Neural progenitor cell (in vitro differentiated cells): ENCODE data around the gene SCT. TPM values are rescaled to one million over a fixed set of nuclear protein-coding genes. Genes with fewer than 3 reads are reported as not detected.

Source experiments
- DNase-seq: peaks from one replicate; pipeline ENCODE4 v3.0.0-alpha.2; 2016; ENCODE audit warnings: low spot score
- H2AFZ ChIP-seq: fragments of 200-600 bp; sonication (generic); replicated peaks from 2 replicates; pipeline ENCODE4 v1.6.1; 2016; ENCODE audit warnings: antibody characterized with exemption
- H3F3A ChIP-seq: fragments of 200-600 bp; sonication (generic); 2 replicates; pipeline ENCODE4 v1.6.1; 2016; ENCODE audit warnings: antibody characterized with exemption, low read depth
- H3K27ac ChIP-seq: fragments of 200-600 bp; sonication (generic); 2 replicates; pipeline ENCODE4 v1.5.1; 2016; ENCODE audit warnings: mild to moderate bottlenecking
- H3K27me3 ChIP-seq: fragments of 200-600 bp; sonication (generic); 2 replicates; pipeline ENCODE4 v1.6.1; 2016; ENCODE audit warnings: mild to moderate bottlenecking, moderate library complexity
- H3K36me3 ChIP-seq: fragments of 200-600 bp; sonication (generic); 2 replicates; pipeline ENCODE4 v1.5.1; 2016
- H3K4me1 ChIP-seq: fragments of 200-600 bp; sonication (generic); 2 replicates; pipeline ENCODE4 v1.6.1; 2016; ENCODE audit warnings: mixed run types
- H3K4me2 ChIP-seq: fragments of 200-600 bp; sonication (generic); 2 replicates; pipeline ENCODE4 v1.6.1; 2016
- H3K4me3 ChIP-seq: fragments of 200-600 bp; sonication (generic); 2 replicates; pipeline ENCODE4 v1.5.1; 2016
- H3K79me2 ChIP-seq: fragments of 200-600 bp; sonication (generic); 2 replicates; pipeline ENCODE4 v1.6.1; 2016; ENCODE audit warnings: low read depth
- H3K9ac ChIP-seq: fragments of 200-600 bp; sonication (generic); 2 replicates; pipeline ENCODE4 v1.6.1; 2016
- H3K9me3 ChIP-seq: fragments of 200-600 bp; sonication (generic); 2 replicates; pipeline ENCODE4 v1.5.1; 2016; ENCODE audit warnings: low read depth
- H4K20me1 ChIP-seq: fragments of 200-600 bp; sonication (generic); 2 replicates; pipeline ENCODE4 v1.6.1; 2016; ENCODE audit warnings: low read depth
- H3K27ac Mint-ChIP-seq: 3 replicates; pipeline ENCODE4 v1.8.0; 2021; ENCODE audit warnings: mixed read lengths
- H3K27me3 Mint-ChIP-seq: 2 replicates; pipeline ENCODE4 v1.8.0; 2022; ENCODE audit warnings: low read depth, mild to moderate bottlenecking, inconsistent platforms, moderate library complexity, mixed read lengths; ENCODE audit not compliant: insufficient read depth
- H3K36me3 Mint-ChIP-seq: 3 replicates; pipeline ENCODE4 v1.8.0; 2021; ENCODE audit warnings: mixed read lengths
- H3K4me1 Mint-ChIP-seq: 3 replicates; pipeline ENCODE4 v1.8.0; 2021; ENCODE audit warnings: mixed read lengths
- H3K4me3 Mint-ChIP-seq: 3 replicates; pipeline ENCODE4 v1.8.0; 2021; ENCODE audit warnings: mild to moderate bottlenecking, moderate library complexity, mixed read lengths
- H3K9me3 Mint-ChIP-seq: 3 replicates; pipeline ENCODE4 v1.8.0; 2020; ENCODE audit warnings: mixed read lengths
- CTCF ChIP-seq: fragments of 200-600 bp; sonication (generic); IDR thresholded peaks from 2 replicates; pipeline ENCODE4 v1.5.1; 2017; ENCODE audit warnings: antibody characterized with exemption, mild to moderate bottlenecking
- EZH2 ChIP-seq: fragments of 200-600 bp; sonication (generic); IDR thresholded peaks from 2 replicates; pipeline ENCODE4 v1.6.1; 2017; ENCODE audit warnings: antibody characterized with exemption, mild to moderate bottlenecking, moderate library complexity
- EZH2phosphoT487 ChIP-seq: fragments of 200-600 bp; sonication (generic); IDR thresholded peaks from 2 replicates; pipeline ENCODE4 v1.6.1; 2017; ENCODE audit warnings: antibody characterized with exemption
- total RNA-seq: library from RNA; depleted of rRNA; stranded (reverse); fragments of >200 nt; gene quantifications from 2 replicates; pipeline ENCODE4 v1.2.3, GENCODE V29; 2015; ENCODE audit warnings: low replicate concordance

Gene SCT
- total RNA-seq, 1 donor from 2014 or later = not detected

GRCh38 chr11:618856-619627 is 7.9 kb downstream of the SCT start:
- Histone ChIP-seq H3K79me2 (peaks cover 5% of the 10 kb centered on the region), H3K36me3 (no peaks in the 10 kb centered on the region)
- no peak overlapping the region for H3K27ac Mint-ChIP-seq

GRCh38 chr11:617912-618682 is 8.9 kb downstream of the SCT start:
- Mint-ChIP-seq H3K4me1 (no peaks in the 10 kb centered on the region), H3K36me3 (no peaks in the 10 kb centered on the region), H3K27me3 (peaks cover 7% of the 10 kb centered on the region), H3K27ac (no peak overlapping the region), H3K9me3 (no peaks in the 10 kb centered on the region), H3K4me3 (no peak overlapping the region)
- no peaks in the 10 kb centered on the region for H3K9me3 ChIP-seq
- no peak for TF ChIP-seq CTCF
- no peak for TF ChIP-seq EZH2
- peaks cover 20% of the 10 kb centered on the region for H3F3A ChIP-seq
- DNase-seq = no peak
- H3K36me3 ChIP-seq = no peaks in the 10 kb centered on the region
- H3K4me1 ChIP-seq = no peaks in the 10 kb centered on the region
- H3K4me3 ChIP-seq = no peak overlapping the region
- H3K27ac ChIP-seq = no peak overlapping the region
- no peaks in the 10 kb centered on the region for H3K27me3 ChIP-seq
- no peak overlapping the region for H3K4me2 ChIP-seq
- no peak overlapping the region for H3K9ac ChIP-seq
- H2AFZ ChIP-seq = no peak overlapping the region
- peaks cover 25% of the 10 kb centered on the region for H4K20me1 ChIP-seq
- H3K79me2 ChIP-seq = peaks cover 5% of the 10 kb centered on the region

More at GRCh38 chr11:618856-619627, 7.9 kb downstream of the SCT start:
- H3K27me3 Mint-ChIP-seq = peaks cover 7% of the 10 kb centered on the region
- no peaks in the 10 kb centered on the region for H3K36me3 Mint-ChIP-seq
- TF ChIP-seq CTCF (no peak), EZH2phosphoT487 (no peak), EZH2 (no peak)
- peaks cover 20% of the 10 kb centered on the region for H4K20me1 ChIP-seq
- H3K4me1 ChIP-seq = no peaks in the 10 kb centered on the region
- no peak overlapping the region for H3K4me3 ChIP-seq
- peaks cover 13% of the 10 kb centered on the region for H3F3A ChIP-seq
- H3K9me3 Mint-ChIP-seq = no peaks in the 10 kb centered on the region
- H3K27me3 ChIP-seq = no peaks in the 10 kb centered on the region
- no peak overlapping the region for H2AFZ ChIP-seq
- H3K27ac ChIP-seq = no peak overlapping the region
- H3K4me3 Mint-ChIP-seq = no peak overlapping the region
- no peak overlapping the region for H3K4me2 ChIP-seq
- no peaks in the 10 kb centered on the region for H3K9me3 ChIP-seq
- peaks cover 4% of the 10 kb centered on the region for H3K4me1 Mint-ChIP-seq
- no peak overlapping the region for H3K9ac ChIP-seq
- no peak for DNase-seq

GRCh38 chr11:617199-617911 is 9.6 kb downstream of the SCT start:
- Mint-ChIP-seq H3K4me1 (no peaks in the 10 kb centered on the region), H3K4me3 (no peak overlapping the region), H3K36me3 (no peaks in the 10 kb centered on the region), H3K27me3 (peaks cover 10% of the 10 kb centered on the region), H3K27ac (no peak overlapping the region), H3K9me3 (no peaks in the 10 kb centered on the region)
- Histone ChIP-seq H2AFZ (no peak overlapping the region), H3F3A (peaks cover 25% of the 10 kb centered on the region), H3K4me2 (no peak overlapping the region), H3K9me3 (no peaks in the 10 kb centered on the region), H3K36me3 (no peaks in the 10 kb centered on the region), H3K9ac (no peak overlapping the region), H3K4me1 (no peaks in the 10 kb centered on the region), H3K79me2 (peaks cover 5% of the 10 kb centered on the region), H3K4me3 (no peak overlapping the region), H4K20me1 (peaks cover 29% of the 10 kb centered on the region), H3K27me3 (no peaks in the 10 kb centered on the region), H3K27ac (no peak overlapping the region)
- TF ChIP-seq EZH2 = no peak
- TF ChIP-seq CTCF = no peak
- DNase-seq = no peak
